Esophagus squamous epithelium (tissue), 4 donors: ENCODE data around the gene WWTR1.

Experiments used
- CTCF ChIP-seq, 6 experiments: fragments of 450-650 bp in 4 of 6; fragments of 200-600 bp in 2 of 6; sonication (generic) in 2 of 6; IDR thresholded peaks; one replicate each; pipeline ENCODE4 v1.5.1; 2016 to 2019; ENCODE audit warnings: antibody characterized with exemption in 6 of 6, mild to moderate bottlenecking in 4 of 6, moderate library complexity in 4 of 6
- POLR2A ChIP-seq, 4 donors: fragments of 450-650 bp; IDR thresholded peaks; one replicate each; pipeline ENCODE4 v1.6.1; 2017; ENCODE audit warnings: antibody characterized with exemption in 4 of 4, mild to moderate bottlenecking in 4 of 4, moderate library complexity in 3 of 4

GRCh38 chr3:149587383-149587782 is 70.4 kb downstream of the WWTR1 start:
- no peak for TF ChIP-seq CTCF (IDR thresholded peaks at IDR 0.05)
- TF ChIP-seq POLR2A (IDR thresholded peaks at IDR 0.05): no peak
